Activated CD4-positive, alpha-beta T cell treated with anti-CD3 and anti-CD28 coated beads, Interleukin-2, amount 10 ng/mL, durations not matched to agents 7 days and 5 days (primary cell): Measurements from ENCODE around the gene MTMR1. TPM values are rescaled to one million over a fixed set of nuclear protein-coding genes. Genes with fewer than 3 reads are reported as not detected.
A peak's percentile ranks its signal among the peaks of the same experiment; 100 is the strongest.

Source experiments
- CTCF ChIA-PET: fragments of 350-600 bp; sonication (Branson Sonifier 250); formaldehyde crosslinking; loops from one replicate; lab custom pipeline; 2021; ENCODE audit warnings: antibody characterized with exemption; lab: Charles Lee
- POLR2A ChIA-PET: fragments of 350-600 bp; sonication (Branson Sonifier 250); formaldehyde crosslinking; loops from one replicate; lab custom pipeline; 2021; ENCODE audit warnings: antibody characterized with exemption; lab: Charles Lee
- DNase-seq: peaks from one replicate; pipeline ENCODE4 v3.0.0-alpha.2; 2020
- H3K27ac Mint-ChIP-seq: one replicate; pipeline ENCODE4 v1.8.0; 2021; ENCODE audit warnings: mild to moderate bottlenecking, moderate library complexity, mixed read lengths
- H3K27me3 Mint-ChIP-seq: one replicate; pipeline ENCODE4 v1.8.0; 2021; ENCODE audit warnings: mixed read lengths
- H3K36me3 Mint-ChIP-seq: one replicate; pipeline ENCODE4 v1.8.0; 2021; ENCODE audit warnings: low read depth, mixed read lengths
- H3K4me1 Mint-ChIP-seq: one replicate; pipeline ENCODE4 v1.8.0; 2021; ENCODE audit warnings: mixed read lengths
- H3K4me3 Mint-ChIP-seq: one replicate; pipeline ENCODE4 v1.8.0; 2021; ENCODE audit warnings: mild to moderate bottlenecking, moderate library complexity, mixed read lengths
- H3K9me3 Mint-ChIP-seq: one replicate; pipeline ENCODE4 v1.8.0; 2021; ENCODE audit warnings: mixed read lengths
- total RNA-seq, 2 experiments: library from RNA; stranded (reverse); gene quantifications; one replicate each; pipeline ENCODE4 v1.2.3, GENCODE V29; 2021

The MTMR1 gene
- total RNA-seq, 2 experiments from 2014 or later: 47.1 to 51.1 TPM

- ChIA-PET CTCF (interaction anchor here (0.6 to 1.0 kb wide), 3 partner anchors 72 to 197 kb away, joined by 3 to 5 read pairs (median 3); no protein-coding TSS in a partner anchor), POLR2A (no interaction called here)
- no peaks in the 10 kb centered on the region for H3K9me3 Mint-ChIP-seq
- H3K36me3 Mint-ChIP-seq: no peaks in the 10 kb centered on the region
- DNase-seq: no peak
- peak overlapping the region; percentile 50 for H3K27ac Mint-ChIP-seq
- no peaks in the 10 kb centered on the region for H3K27me3 Mint-ChIP-seq
- H3K4me3 Mint-ChIP-seq: no peak overlapping the region
- H3K4me1 Mint-ChIP-seq: no peaks in the 10 kb centered on the region
These were observed 73.3 kb downstream of the MTMR1 start for GRCh38 chrX:150766351-150767044.

- POLR2A ChIA-PET: no interaction called here
- no peak for DNase-seq
These were observed 73.8 kb downstream of the MTMR1 start for GRCh38 chrX:150767045-150767395.

DNA sequence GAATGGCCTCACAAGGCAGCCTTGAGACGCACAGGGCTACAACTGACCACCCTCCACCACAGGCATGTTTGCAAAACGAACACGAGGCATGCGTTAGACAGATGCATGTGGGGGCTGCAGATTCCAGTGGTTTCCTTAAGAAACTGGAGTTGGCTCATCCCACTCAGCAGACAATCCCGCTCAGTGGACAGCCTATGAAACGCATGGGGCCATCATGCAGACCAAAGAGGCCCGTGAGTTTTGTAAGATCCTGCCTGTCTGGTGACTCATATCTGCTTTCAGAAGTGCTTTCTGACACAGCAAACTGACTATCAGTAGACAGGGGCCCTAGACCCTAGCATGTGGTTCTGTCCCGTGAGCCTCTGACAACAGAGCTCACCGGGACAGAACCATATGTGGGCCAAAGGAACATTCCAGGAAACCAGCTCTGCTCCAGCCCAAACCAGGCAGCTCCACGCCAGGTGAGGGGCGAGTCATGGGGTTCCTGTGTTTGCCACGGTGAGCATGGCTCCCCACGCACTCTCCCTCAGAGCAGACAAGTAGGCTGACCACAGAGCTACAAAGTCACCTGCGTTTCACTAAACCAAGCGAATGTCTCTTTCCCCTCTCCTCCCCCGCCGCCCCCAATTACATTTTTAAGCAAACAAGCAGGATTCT is 74.4 kb downstream of the MTMR1 start:
- ChIA-PET CTCF (interaction anchor here (1.0 to 1.2 kb wide), 2 partner anchors 126 to 314 kb away, joined by 3 read pairs; no protein-coding TSS in a partner anchor), POLR2A (interaction anchor here (0.6 kb wide), 1 partner anchor 314 kb away, joined by 3 read pairs; no protein-coding TSS in a partner anchor)
- no peaks in the 10 kb centered on the region for H3K27me3 Mint-ChIP-seq
- no peak for DNase-seq
- H3K4me3 Mint-ChIP-seq: no peak overlapping the region
- H3K36me3 Mint-ChIP-seq: no peaks in the 10 kb centered on the region
- no peaks in the 10 kb centered on the region for H3K4me1 Mint-ChIP-seq
- H3K9me3 Mint-ChIP-seq: no peaks in the 10 kb centered on the region
- H3K27ac Mint-ChIP-seq: no peak overlapping the region

More at GRCh38 chrX:150767045-150767395, 73.8 kb downstream of the MTMR1 start:
- Mint-ChIP-seq H3K9me3 (no peaks in the 10 kb centered on the region), H3K27ac (no peak overlapping the region), H3K27me3 (no peaks in the 10 kb centered on the region), H3K4me1 (no peaks in the 10 kb centered on the region), H3K36me3 (no peaks in the 10 kb centered on the region), H3K4me3 (no peak overlapping the region)
- CTCF ChIA-PET: interaction anchor here (0.6 to 1.0 kb wide), 2 partner anchors 71 to 125 kb away, joined by 3 read pairs; no protein-coding TSS in a partner anchor

DNA sequence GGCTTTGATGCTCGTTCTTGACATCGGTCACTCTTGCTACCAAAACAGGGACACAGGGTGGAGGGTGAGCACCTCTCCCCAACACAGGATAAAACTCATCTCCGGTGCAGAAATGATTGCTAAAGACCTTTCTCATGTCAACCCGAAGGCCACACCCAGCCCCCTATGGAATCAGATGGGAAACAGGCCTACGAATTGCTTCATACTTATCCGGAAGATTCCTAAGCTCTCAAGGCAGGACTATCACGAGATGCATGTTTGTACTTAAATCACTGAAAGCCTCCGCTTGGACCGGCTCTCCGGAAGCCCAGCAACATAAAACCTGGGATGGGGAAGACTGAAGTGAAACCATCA is 74.9 kb downstream of the MTMR1 start:
- ChIA-PET POLR2A (interaction anchor here (0.6 kb wide), 1 partner anchor 313 kb away, joined by 3 read pairs; no protein-coding TSS in a partner anchor), CTCF (interaction anchor here (1.2 kb wide), 1 partner anchor 314 kb away, joined by 3 read pairs; no protein-coding TSS in a partner anchor)
- Mint-ChIP-seq H3K9me3 (no peaks in the 10 kb centered on the region), H3K27ac (no peak overlapping the region), H3K4me1 (no peaks in the 10 kb centered on the region), H3K4me3 (no peak overlapping the region), H3K27me3 (no peaks in the 10 kb centered on the region), H3K36me3 (no peaks in the 10 kb centered on the region)
- no peak for DNase-seq

DNA sequence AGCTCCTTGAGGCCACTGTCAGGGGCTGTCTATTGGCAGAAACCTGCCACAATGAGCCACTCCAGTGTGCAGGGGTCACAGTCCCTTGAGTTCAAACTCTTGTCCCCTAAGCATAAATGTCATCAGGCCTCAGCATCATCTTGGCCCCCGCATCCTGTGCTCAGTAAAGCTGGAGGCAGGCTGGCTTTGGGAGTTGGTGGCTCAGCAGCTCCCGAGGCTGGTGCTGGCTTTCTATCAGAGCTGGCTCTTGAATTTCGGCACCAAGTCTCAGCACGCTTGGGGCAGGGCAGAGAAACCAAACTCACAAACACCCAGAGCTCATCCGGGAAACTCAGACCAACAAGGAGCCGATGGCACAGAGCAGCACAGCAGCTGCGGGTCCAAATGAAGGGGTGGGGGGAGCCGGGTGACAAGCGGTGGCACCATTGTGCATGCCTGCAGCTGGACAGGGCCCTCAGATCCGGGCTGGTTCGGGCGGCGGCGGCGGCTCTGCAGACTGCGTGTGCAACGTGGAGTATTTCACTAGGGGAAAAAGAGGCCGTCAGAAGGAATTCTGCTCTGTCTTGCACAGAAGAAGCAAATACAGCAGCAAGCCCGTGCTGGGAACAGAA is 75.5 kb downstream of the MTMR1 start:
- Mint-ChIP-seq H3K4me1 (no peaks in the 10 kb centered on the region), H3K27ac (no peak overlapping the region), H3K9me3 (no peaks in the 10 kb centered on the region), H3K4me3 (no peak overlapping the region), H3K36me3 (no peaks in the 10 kb centered on the region), H3K27me3 (no peaks in the 10 kb centered on the region)
- CTCF ChIA-PET: interaction anchor here (1.2 kb wide), 1 partner anchor 313 kb away, joined by 3 read pairs; no protein-coding TSS in a partner anchor
- POLR2A ChIA-PET: no interaction called here
- no peak for DNase-seq

DNA sequence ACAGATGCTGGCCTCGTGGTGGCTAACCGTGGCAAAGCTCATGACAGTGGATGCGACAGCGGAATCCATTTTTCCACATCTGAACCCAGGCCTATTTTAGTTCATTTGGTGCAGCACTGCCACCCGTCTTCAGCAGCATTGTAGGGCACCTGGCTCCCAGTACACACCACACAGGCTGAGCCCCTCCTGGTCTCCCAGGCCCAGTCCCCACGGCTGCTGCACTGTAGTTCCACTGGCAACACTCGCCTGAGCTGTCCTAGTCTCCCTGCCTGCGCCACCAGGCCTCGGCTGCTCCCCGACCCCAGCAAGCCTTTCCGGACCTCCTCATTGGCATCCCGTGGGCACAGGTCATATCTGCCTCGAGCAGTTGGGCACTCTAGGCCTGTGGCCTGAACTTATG is 76.2 kb downstream of the MTMR1 start:
- POLR2A ChIA-PET: no interaction called here
- Mint-ChIP-seq H3K9me3 (no peaks in the 10 kb centered on the region), H3K4me3 (no peak overlapping the region), H3K27me3 (no peaks in the 10 kb centered on the region), H3K4me1 (no peaks in the 10 kb centered on the region), H3K27ac (no peak overlapping the region), H3K36me3 (no peaks in the 10 kb centered on the region)
- CTCF ChIA-PET: no interaction called here
- DNase-seq: no peak

DNA sequence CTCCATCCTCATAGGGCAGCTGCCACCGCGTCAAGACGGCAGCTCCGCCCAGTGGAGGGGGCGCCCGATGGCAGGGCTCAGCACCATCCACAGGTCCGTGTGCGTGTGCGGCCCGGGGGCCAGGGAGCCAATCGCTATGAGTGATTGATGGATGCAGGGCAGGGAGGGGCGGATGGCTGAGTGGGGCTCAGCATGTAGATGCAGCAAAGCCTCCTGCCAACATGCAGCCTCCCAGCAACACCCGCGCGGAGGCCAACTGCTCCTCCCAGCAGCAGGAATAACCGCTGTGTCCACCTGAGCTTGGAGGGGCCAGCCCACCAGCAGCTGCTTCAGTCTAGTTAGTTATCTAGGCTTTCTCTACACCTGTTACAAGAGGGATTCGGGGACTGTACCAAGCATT is 77.4 kb downstream of the MTMR1 start:
- H3K27me3 Mint-ChIP-seq: no peaks in the 10 kb centered on the region
- ChIA-PET POLR2A (no interaction called here), CTCF (no interaction called here)
- H3K4me3 Mint-ChIP-seq: no peak overlapping the region
- H3K9me3 Mint-ChIP-seq: no peaks in the 10 kb centered on the region
- no peak for DNase-seq
- H3K36me3 Mint-ChIP-seq: no peaks in the 10 kb centered on the region
- H3K4me1 Mint-ChIP-seq: no peaks in the 10 kb centered on the region
- H3K27ac Mint-ChIP-seq: no peak overlapping the region

- Mint-ChIP-seq H3K36me3 (no peaks in the 10 kb centered on the region), H3K9me3 (no peaks in the 10 kb centered on the region), H3K27me3 (no peaks in the 10 kb centered on the region), H3K27ac (no peak overlapping the region), H3K4me3 (no peak overlapping the region), H3K4me1 (no peaks in the 10 kb centered on the region)
- ChIA-PET POLR2A (no interaction called here), CTCF (interaction anchor here (0.7 to 2.0 kb wide), 3 partner anchors 21 to 311 kb away, joined by 3 to 20 read pairs (median 3); no protein-coding TSS in a partner anchor)
- DNase-seq: no peak
These were observed 77.9 kb downstream of the MTMR1 start for GRCh38 chrX:150771116-150771515.

DNA sequence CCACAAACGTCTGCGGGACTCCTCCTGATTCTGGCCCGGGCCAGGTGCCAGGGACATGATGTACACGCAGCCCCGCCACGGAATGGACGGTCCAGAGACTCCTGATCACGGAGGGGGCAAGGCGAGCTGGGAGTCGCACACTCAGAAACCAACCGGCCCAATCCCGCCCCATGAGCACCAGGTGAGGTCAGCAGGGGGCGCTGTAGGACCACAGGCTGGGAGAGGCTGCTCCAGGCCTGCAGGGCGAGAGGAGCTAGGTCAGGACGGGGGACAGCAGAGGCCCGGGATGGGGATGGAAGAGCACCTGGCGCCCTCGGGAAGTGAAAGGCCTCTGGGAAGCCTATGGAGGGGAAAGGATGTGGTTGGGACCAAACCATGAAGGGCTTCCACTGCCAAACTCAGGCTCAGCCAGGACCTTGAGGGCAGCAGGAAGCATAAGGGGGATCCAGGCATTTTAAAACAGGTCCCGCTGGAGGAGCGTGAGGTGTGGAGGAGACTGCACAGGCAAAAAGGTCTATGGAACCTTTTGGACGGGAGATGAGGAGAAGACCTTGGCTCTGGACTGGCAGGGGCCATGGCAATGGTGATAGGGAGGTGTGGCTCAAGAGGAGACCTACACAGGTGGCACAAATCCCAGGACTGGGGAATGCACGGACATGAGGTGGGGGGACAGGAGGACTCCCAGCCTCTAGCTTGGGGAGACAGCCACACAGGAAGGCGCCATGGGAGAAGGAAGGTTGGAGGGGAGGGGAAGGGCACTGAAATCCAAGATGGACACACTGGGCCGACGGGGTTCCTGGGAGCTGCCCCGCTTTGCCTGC is 79.2 kb downstream of the MTMR1 start:
- Mint-ChIP-seq H3K36me3 (no peaks in the 10 kb centered on the region), H3K4me1 (no peaks in the 10 kb centered on the region), H3K4me3 (no peak overlapping the region), H3K9me3 (no peaks in the 10 kb centered on the region), H3K27me3 (no peaks in the 10 kb centered on the region), H3K27ac (no peak overlapping the region)
- DNase-seq: peak; percentile 78
- ChIA-PET CTCF (interaction anchor here (0.6 to 2.0 kb wide), 14 partner anchors 9 to 716 kb away, joined by 3 to 20 read pairs (median 3); no protein-coding TSS in a partner anchor), POLR2A (no interaction called here)

DNA sequence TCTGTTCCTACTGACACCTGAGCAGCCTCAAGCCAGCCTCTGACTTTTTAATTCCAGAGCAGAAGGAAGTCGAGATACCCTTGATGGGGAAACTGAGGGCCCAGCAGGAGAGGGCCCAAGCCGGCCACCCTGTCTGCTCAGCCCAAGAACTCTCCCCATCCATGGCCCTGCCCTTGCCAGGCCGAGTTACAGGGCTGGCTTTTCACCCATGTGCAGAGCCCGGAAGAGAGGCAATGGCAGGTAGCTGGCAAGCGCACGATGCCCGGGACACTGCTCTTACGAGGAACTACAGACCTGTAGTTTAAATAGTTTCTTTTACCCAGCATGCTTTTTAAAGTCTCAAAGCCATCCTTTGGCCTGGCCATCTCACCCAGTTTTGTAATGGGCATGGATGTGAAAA is 79.9 kb downstream of the MTMR1 start:
- no peak for DNase-seq
- ChIA-PET CTCF (interaction anchor here (1.1 to 2.0 kb wide), 3 partner anchors 9 to 309 kb away, joined by 3 to 20 read pairs (median 4); no protein-coding TSS in a partner anchor), POLR2A (no interaction called here)
- H3K4me1 Mint-ChIP-seq: no peaks in the 10 kb centered on the region
- H3K9me3 Mint-ChIP-seq: no peaks in the 10 kb centered on the region
- H3K27me3 Mint-ChIP-seq: no peaks in the 10 kb centered on the region
- no peak overlapping the region for H3K27ac Mint-ChIP-seq
- H3K4me3 Mint-ChIP-seq: no peak overlapping the region
- no peaks in the 10 kb centered on the region for H3K36me3 Mint-ChIP-seq

DNA sequence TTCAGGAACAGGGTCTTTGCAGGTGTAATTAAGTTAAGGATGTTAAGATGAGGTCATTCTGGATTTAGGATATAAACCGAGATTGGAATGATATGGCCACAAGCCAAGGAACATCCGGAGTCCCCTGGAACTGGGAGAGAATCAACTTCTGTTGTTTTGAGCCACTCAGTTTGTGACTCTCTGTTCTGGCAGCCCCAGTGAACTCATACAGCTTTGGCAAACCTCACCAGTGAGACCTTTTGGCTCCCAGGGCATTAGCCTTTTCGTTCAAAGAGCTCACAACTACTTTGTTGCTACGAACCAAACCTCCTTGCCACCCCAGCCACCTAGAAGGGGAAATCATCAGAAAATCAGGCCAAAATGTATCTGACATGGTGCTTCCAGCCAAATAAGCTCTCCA is 80.4 kb downstream of the MTMR1 start:
- no peaks in the 10 kb centered on the region for H3K36me3 Mint-ChIP-seq
- H3K4me1 Mint-ChIP-seq: no peaks in the 10 kb centered on the region
- DNase-seq: no peak
- no peaks in the 10 kb centered on the region for H3K27me3 Mint-ChIP-seq
- H3K4me3 Mint-ChIP-seq: no peak overlapping the region
- CTCF ChIA-PET: no interaction called here
- no peaks in the 10 kb centered on the region for H3K9me3 Mint-ChIP-seq
- POLR2A ChIA-PET: no interaction called here
- no peak overlapping the region for H3K27ac Mint-ChIP-seq

DNA sequence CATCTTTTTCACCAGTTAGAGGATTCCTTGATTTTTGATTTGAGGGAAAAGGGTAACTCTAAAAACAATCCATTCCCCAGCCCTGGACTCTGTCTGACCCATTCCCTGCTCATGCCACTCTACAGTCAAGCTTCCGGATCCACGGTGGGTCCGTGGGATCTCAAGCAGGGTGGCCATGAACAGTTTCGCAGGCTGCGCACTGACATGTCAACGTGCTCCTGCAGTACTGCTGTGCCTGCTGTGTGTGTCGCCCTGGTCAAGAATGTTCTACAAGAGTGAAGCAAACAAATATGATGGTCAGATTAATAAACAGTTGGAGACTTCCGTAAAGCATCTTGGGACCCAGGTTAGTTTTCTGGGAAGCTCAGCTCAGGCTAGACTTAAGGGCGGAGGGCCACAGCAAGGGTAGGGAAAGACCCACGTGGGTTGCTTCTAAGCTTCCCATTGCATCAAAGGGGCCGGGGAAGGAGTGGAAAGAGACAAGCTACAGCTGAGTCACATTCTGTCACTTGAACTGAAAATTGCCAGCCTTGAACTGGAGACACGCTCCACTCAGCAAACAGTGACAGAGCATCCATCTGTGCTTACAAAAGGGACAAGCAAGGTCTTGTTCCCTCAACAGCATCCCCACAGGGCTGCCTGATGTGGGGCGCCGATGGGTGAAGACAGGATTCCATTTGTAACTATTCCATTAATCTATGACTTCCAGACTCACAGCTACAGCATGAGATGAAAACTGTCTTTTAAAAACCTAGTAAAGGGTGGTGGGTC is 81.8 kb downstream of the MTMR1 start:
- Mint-ChIP-seq H3K9me3 (no peaks in the 10 kb centered on the region), H3K4me1 (no peaks in the 10 kb centered on the region), H3K4me3 (no peak overlapping the region), H3K27ac (no peak overlapping the region), H3K36me3 (no peaks in the 10 kb centered on the region), H3K27me3 (no peaks in the 10 kb centered on the region)
- POLR2A ChIA-PET: no interaction called here
- DNase-seq: no peak
- CTCF ChIA-PET: no interaction called here
